ENCODE data around the gene SCO2. TPM values are rescaled to one million over a fixed set of nuclear protein-coding genes. Genes with fewer than 3 reads are reported as not detected.
A peak's percentile ranks its signal among the peaks of the same experiment; 100 is the strongest.

The SCO2 gene
- total RNA-seq, 2 experiments from 2014 or later = 2.4 to 5.6 TPM

DNA sequence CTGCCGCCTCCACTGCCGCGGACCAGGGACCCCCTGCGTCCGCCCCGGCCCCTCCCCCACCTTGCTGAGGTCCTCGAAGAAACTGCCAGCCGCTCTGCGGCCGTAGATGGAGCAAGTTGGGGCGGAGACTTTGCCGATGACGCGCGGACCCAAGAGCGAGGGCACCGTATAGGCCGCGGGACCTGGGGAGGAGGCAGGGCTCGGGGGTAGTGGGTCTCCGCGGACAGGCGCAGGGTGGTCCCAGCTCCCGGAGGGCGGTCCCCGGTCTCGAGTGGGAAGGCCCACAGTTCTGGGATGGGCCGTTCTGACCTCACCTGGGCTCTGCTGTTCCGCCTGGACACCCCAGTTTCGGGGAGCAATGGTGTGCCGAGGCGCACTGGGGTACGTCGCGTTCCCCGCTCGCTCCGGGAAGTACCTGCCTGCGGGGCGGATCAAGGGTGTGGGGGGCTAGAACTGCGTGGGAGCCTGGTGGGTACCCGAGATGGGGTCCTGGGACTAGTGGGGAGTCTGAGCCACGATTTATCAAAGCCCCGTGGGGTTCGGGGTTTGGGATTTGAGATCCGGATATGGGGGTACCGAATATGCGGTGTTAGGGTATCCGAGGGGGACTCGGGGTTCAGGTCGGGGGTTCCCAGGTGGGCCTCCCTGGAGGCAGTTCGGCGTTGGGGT is 5.6 kb upstream of the SCO2 start:
- no peaks in the 10 kb centered on the region for H3K27me3 Mint-ChIP-seq
- H3K27ac Mint-ChIP-seq = peak overlapping the region; percentile 97
- ChIA-PET CTCF (no interaction called here), POLR2A (interaction anchor here (0.7 kb wide), 1 partner anchor 8 kb away, joined by 5 read pairs; no protein-coding TSS in a partner anchor)
- peak overlapping the region; percentile 87 for H3K4me3 Mint-ChIP-seq
- intact Hi-C loops (cut with DNase I, micrococcal nuclease) = loop anchor here (1.0 to 5.0 kb wide), 9 partner anchors 8 to 554 kb away; partner anchors contain the start of genes SYCE3 (in 2 of the 2), CHKB (in 1 of the 2) and NCAPH2 (in 1 of the 2)
- peak; percentile 92 for DNase-seq
- H3K4me1 Mint-ChIP-seq = peaks cover 45% of the 10 kb centered on the region
- peak; percentile 45 for ATAC-seq
- peaks cover 8% of the 10 kb centered on the region for H3K36me3 Mint-ChIP-seq (ENCODE audit: low read depth)
- no peaks in the 10 kb centered on the region for H3K9me3 Mint-ChIP-seq (ENCODE audit: low read depth)

DNA sequence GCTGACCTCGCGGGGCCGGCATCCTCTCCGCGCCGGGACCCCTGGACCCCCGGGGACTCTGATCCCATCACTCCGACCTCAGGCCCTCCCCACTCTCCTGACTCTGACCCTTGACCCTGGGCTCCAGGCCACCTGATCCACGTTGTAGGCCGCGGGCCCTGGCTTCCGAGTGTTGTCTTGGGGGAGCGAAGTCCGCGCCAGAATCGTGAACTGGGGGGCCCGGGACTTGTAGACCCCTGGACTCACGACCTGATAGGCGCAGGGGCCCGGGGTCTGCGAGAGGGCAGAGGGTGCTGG is 5.1 kb upstream of the SCO2 start:
- Mint-ChIP-seq H3K9me3 (ENCODE audit: low read depth) (no peaks in the 10 kb centered on the region), H3K4me3 (peak overlapping the region; percentile 87), H3K27ac (peak overlapping the region; percentile 86), H3K36me3 (ENCODE audit: low read depth) (peaks cover 8% of the 10 kb centered on the region), H3K27me3 (no peaks in the 10 kb centered on the region), H3K4me1 (peaks cover 45% of the 10 kb centered on the region)
- POLR2A ChIA-PET = interaction anchor here (0.7 kb wide), 1 partner anchor 9 kb away, joined by 5 read pairs; no protein-coding TSS in a partner anchor
- no peak for ATAC-seq
- no peak for DNase-seq
- CTCF ChIA-PET = no interaction called here
- intact Hi-C loops (cut with DNase I, micrococcal nuclease) = loop anchor here (2.0 to 5.0 kb wide), 3 partner anchors 32 to 553 kb away; partner anchors contain the start of genes CHKB (in 1 of the 2) and SYCE3 (in 1 of the 2)

DNA sequence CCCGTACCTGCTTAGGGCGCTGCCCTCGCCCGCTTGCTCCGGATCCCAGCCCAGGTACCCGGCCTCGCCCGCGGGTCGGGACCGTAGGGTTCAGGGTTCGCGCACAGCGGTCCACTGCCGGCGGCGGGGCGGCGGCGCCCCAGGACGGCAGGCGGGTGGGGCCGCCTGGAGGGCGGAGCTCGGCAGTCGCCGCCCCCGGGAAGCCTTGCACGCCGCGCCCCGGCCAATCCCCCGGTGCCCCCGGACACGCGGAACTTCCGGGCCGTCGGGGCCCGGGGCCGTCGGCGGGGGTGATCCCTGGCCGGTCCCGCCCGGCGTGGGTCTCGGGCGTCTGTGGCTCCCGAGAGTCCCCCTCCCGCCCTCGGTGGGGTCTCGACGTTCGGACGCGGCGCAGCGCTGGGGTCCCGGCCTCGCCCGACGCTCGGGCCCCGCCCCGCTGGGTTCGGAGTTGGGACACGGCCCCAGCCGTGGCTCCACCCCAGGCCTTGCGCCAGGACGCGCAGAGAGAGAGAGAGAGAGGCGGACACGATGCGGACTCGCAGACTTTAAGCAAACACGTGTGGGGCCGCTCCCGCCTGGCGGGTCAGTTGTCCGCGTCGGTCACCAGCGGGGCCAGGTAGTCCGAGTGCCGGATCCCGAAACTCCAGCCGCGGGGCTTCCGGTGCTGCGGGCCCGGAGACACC is 4.6 kb upstream of the SCO2 start, which contains the start of gene TYMP:
Gene TYMP, minus strand, starts transcription at position 116 of the 683 bp plus-strand sequence. CDS start 303 bp downstream, outside the sequence.
- H3K4me3 Mint-ChIP-seq = peak within 1 kb of the TSS; percentile 87

DNA sequence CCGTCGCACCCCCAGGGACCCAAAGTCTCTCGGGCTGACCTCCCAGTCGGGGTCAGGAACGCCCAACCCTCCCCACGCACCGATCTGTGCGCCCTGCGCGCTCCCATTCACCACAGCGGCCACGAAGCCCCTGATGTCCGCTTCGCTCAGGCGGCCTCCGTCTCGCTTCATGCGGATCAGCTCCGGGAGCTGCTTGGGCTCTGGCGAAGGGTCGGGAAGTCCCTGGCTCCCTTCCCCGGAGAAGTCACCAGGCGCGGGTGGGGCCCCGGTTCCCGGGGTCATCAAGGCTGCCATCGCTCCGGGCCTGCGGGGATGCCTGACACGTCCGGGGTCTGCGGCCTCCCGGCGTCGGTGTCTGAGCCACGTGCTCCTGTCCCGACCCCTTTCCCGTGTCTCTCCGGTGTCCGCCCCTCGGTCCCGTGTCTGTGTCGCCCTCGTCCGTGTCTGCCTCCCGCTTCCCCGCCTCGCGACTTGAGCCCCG is 4.1 kb upstream of the SCO2 start:
- H3K4me1 Mint-ChIP-seq = peaks cover 47% of the 10 kb centered on the region
- H3K4me3 Mint-ChIP-seq = peak overlapping the region; percentile 77
- H3K9me3 Mint-ChIP-seq (ENCODE audit: low read depth) = no peaks in the 10 kb centered on the region
- no peaks in the 10 kb centered on the region for H3K27me3 Mint-ChIP-seq
- intact Hi-C loops (cut with DNase I, micrococcal nuclease) = loop anchor here in 1 of 2 experiments (5.0 kb wide), 3 partner anchors 187 to 677 kb away; partner anchors contain the start of genes PIM3, PPP6R2 and ZBED4
- ChIA-PET CTCF (interaction anchor here (0.6 to 5.2 kb wide), 6 partner anchors 10 to 99 kb away, joined by 3 to 43 read pairs (median 8); partner anchors contain the start of genes ARSA, KLHDC7B and SYCE3), POLR2A (interaction anchor here (1.0 to 1.3 kb wide), 3 partner anchors 10 to 92 kb away, joined by 4 to 7 read pairs (median 6); partner anchors contain the start of genes LMF2 and NCAPH2)
- H3K36me3 Mint-ChIP-seq (ENCODE audit: low read depth) = peaks cover 13% of the 10 kb centered on the region
- ATAC-seq = no peak
- no peak for DNase-seq
- H3K27ac Mint-ChIP-seq = no peak overlapping the region

More for the DNA sequence above, 4.6 kb upstream of the SCO2 start, which contains the start of gene TYMP:
- H3K36me3 Mint-ChIP-seq (ENCODE audit: low read depth) = peaks cover 8% of the 10 kb centered on the region
- H3K27me3 Mint-ChIP-seq = no peaks in the 10 kb centered on the region
- peaks cover 45% of the 10 kb centered on the region for H3K4me1 Mint-ChIP-seq
- DNase-seq (peak; percentile 82), ATAC-seq (peak; percentile 8)
- ChIA-PET POLR2A (interaction anchor here (0.6 to 1.0 kb wide), 2 partner anchors 9 to 15 kb away, joined by 3 to 6 read pairs; no protein-coding TSS in a partner anchor), CTCF (interaction anchor here (1.8 kb wide), 1 partner anchor 15 kb away, joined by 5 read pairs; the partner anchor contains the start of gene KLHDC7B)
- intact Hi-C loops (cut with DNase I, micrococcal nuclease) = loop anchor here (2.0 to 5.0 kb wide), 6 partner anchors 33 to 678 kb away; partner anchors contain the start of genes CHKB (in 1 of the 2), PIM3 (in 1 of the 2), PPP6R2 (in 1 of the 2) and SYCE3 (in 1 of the 2)
- H3K27ac Mint-ChIP-seq = peak within 1 kb of the TSS; percentile 97
- no peaks in the 10 kb centered on the region for H3K9me3 Mint-ChIP-seq (ENCODE audit: low read depth)

DNA sequence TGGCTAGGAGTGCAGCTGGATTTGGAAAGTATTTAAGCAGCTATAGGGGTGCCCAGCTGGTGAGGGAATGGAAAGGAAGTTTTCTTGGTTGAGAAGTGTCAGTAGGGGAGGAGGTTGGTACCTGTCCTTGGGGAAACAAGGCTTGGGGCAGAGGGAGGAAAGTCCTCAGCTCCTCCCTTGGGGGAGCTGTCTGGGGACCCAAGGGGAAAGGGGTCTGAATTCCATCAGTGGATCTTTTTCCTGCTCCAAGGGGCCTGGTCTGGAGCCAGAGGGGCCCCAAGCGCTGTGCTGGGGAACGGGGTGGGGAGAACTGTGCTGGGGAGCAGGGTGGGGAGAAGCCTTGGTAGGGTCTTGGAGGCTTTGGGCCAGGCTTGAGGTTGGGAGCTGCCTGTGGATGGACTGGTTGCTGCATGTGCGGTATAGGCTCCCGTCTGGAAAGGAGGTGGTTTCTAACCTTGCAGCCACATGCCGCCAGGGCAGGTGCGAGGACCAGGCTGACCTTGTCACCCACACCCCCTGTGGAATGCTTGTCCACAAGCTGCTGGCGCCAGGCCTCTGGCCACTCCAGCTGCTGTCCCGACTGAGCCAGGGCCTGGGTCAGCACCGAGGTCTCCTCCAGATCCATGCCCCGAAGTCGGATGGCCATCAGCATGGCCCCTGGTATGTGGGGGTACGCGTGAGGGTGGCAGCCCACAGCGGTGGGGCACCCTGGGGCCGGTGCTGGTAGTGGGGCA is 3.5 kb upstream of the SCO2 start:
- Mint-ChIP-seq H3K27ac (no peak overlapping the region), H3K4me1 (peaks cover 43% of the 10 kb centered on the region), H3K27me3 (no peaks in the 10 kb centered on the region), H3K4me3 (peak overlapping the region; percentile 77), H3K9me3 (ENCODE audit: low read depth) (no peaks in the 10 kb centered on the region), H3K36me3 (ENCODE audit: low read depth) (peaks cover 15% of the 10 kb centered on the region)
- ChIA-PET POLR2A (interaction anchor here (0.6 to 1.7 kb wide), 6 partner anchors 11 to 155 kb away, joined by 3 to 7 read pairs (median 4); partner anchors contain the start of genes LMF2 and NCAPH2), CTCF (interaction anchor here (0.6 to 5.2 kb wide), 7 partner anchors 11 to 99 kb away, joined by 3 to 43 read pairs (median 5); partner anchors contain the start of genes ARSA, KLHDC7B and SYCE3)
- intact Hi-C loops (cut with DNase I, micrococcal nuclease) = loop anchor here in 1 of 2 experiments (5.0 kb wide), 3 partner anchors 187 to 677 kb away; partner anchors contain the start of genes PIM3, PPP6R2 and ZBED4
- no peak for DNase-seq
- no peak for ATAC-seq

DNA sequence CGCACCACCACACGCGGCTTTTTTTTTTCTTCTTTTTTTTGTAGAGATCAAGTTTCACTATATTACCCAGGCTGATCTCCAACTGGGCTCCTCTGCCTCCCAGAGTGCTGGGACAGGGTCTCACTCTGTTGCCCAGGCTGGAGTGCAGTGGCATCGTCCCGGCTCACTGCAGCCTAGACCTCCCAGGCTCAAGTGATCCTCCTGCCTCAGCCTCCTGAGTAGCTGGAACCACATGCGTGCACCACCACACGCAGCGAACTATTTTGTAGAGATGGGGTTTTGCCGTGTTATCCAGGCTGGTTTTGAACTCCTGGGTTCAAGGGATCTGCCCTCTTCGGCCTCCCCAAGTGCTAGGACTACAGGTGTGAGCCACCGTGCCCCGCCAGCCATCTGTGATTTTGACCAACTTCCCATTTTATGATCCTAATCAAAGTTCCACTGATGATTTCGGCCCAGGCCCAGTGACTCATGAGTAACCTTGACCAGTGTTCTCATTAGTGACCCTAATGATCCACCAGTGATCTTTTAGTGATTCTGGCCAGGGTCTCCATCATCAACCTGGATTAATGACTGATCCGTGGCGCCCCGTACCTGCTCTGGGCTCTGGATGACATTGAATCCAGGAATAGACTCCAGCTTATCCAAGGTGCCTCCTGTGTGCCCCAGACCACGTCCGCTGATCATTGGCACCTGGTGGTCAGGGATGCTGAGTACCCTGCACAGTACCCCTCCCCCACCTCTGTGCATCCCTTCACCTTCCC is 2.7 kb upstream of the SCO2 start:
- peak; percentile 18 for DNase-seq
- ATAC-seq = no peak
- intact Hi-C loops (cut with DNase I, micrococcal nuclease) = loop anchor here (2.0 to 5.0 kb wide), 4 partner anchors 55 to 676 kb away; partner anchors contain the start of genes CHKB (in 1 of the 2), PIM3 (in 1 of the 2), PPP6R2 (in 1 of the 2) and ZBED4 (in 1 of the 2)
- Mint-ChIP-seq H3K4me1 (peaks cover 41% of the 10 kb centered on the region), H3K4me3 (peak overlapping the region; percentile 77), H3K27ac (peak overlapping the region; percentile 87), H3K9me3 (ENCODE audit: low read depth) (no peaks in the 10 kb centered on the region), H3K36me3 (ENCODE audit: low read depth) (peaks cover 21% of the 10 kb centered on the region), H3K27me3 (no peaks in the 10 kb centered on the region)
- POLR2A ChIA-PET = interaction anchor here (0.6 to 1.7 kb wide), 6 partner anchors 11 to 156 kb away, joined by 3 to 7 read pairs (median 4); partner anchors contain the start of genes LMF2 and NCAPH2
- CTCF ChIA-PET = interaction anchor here (0.6 to 5.2 kb wide), 8 partner anchors 12 to 552 kb away, joined by 3 to 43 read pairs (median 4); partner anchors contain the start of genes LMF2, NCAPH2 and SYCE3

DNA sequence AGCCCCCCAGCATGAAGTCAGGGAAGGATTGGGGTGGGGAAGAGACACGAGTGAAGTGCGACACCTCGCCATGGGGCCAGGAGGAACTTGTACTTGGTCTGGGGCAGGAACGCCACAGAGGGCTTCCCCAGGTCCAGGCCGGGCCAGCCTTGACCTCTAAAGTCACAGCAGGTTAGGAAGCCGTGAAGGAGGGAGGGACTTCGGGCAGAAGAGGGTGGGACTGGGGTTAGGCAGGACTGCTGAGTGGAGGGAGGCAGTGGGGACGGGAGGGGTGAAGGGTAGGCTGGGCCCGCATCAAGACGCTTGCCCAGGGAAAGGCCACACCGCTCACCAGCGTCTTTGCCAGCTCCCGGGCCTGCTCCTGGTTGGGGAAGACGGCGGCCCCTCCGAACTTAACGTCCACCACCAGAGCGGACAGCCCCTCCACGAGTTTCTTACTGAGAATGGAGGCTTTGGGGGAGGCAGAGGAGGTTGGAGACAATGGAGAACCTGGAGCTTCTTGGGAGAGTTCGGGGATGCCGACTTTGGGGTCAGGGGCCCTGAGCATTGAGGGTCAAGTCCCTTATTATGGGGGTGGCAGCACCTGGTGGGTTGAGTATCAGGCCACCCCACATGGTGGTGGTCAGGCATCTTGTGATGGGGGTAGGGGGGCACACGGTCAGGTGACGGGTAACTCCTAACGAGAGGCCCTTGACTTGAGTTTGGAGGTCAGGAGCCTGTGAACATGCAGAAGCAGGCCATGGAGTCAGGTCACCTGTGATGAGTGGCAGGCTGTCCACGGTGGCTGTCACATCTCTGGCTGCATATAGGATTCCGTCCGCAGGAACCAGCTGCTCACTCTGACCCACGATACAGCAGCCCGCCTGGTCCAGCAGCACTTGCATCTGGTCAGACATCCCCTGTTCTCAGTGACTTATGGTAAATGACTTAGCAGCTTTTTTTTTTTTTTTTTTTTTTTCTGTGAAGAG is 1.7 kb upstream of the SCO2 start:
- Mint-ChIP-seq H3K27ac (peak overlapping the region; percentile 87), H3K36me3 (ENCODE audit: low read depth) (peaks cover 23% of the 10 kb centered on the region), H3K27me3 (no peaks in the 10 kb centered on the region), H3K4me3 (peak overlapping the region; percentile 77), H3K9me3 (ENCODE audit: low read depth) (no peaks in the 10 kb centered on the region), H3K4me1 (peaks cover 34% of the 10 kb centered on the region)
- DNase-seq = peak; percentile 71
- intact Hi-C loops (cut with DNase I, micrococcal nuclease) = loop anchor here (1.0 to 5.0 kb wide), 7 partner anchors 35 to 675 kb away; partner anchors contain the start of genes CHKB (in 1 of the 2), PIM3 (in 1 of the 2), PPP6R2 (in 1 of the 2) and SYCE3 (in 1 of the 2)
- peak; percentile 9 for ATAC-seq
- ChIA-PET CTCF (interaction anchor here (0.6 to 5.2 kb wide), 9 partner anchors 8 to 551 kb away, joined by 3 to 43 read pairs (median 4); partner anchors contain the start of genes LMF2, NCAPH2 and SYCE3), POLR2A (interaction anchor here (1.0 to 1.7 kb wide), 2 partner anchors 12 to 94 kb away, joined by 3 to 5 read pairs; no protein-coding TSS in a partner anchor)

DNA sequence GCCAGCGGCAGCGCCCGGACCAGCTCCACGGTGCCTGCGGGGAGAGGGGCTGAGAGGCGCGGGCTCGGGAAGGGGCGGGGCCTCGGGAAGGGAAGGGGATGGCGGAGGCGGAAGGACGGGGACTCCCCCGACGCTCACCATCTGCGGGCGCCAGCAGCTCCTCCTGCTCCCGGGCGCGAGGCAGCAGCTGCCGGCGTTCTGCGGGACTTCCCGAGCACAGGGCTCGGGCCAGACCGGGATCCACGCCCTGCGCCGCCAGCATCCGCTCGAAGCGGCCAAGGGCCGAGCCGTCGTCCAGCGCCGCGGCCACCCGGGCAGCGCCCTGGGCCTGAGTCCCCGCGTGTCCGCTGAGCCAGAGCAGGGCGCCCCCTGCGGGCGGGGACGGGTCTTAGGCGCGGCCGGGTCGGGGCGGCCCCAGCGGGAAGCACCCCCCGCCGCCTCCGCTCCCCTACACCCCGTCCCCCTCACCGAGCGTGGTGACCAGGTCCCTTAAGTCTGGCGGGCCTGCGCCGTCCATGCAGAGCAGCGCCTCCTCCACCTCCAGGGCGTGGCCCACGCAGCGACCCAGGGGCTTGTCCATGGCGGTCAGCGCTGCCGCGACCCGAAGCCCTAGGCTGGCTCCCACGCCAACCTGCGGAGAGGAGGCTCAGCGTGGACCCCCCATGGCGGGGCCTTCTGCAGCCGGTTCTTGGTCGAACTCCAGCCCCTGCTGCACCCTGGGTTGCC is 873 bp upstream of the SCO2 start:
- Mint-ChIP-seq H3K27me3 (no peaks in the 10 kb centered on the region), H3K36me3 (ENCODE audit: low read depth) (peaks cover 23% of the 10 kb centered on the region), H3K4me3 (peak overlapping the region; percentile 77), H3K9me3 (ENCODE audit: low read depth) (no peaks in the 10 kb centered on the region), H3K27ac (peak overlapping the region; percentile 87), H3K4me1 (peaks cover 34% of the 10 kb centered on the region)
- POLR2A ChIA-PET = interaction anchor here (0.6 to 3.1 kb wide), 16 partner anchors 9 to 166 kb away, joined by 3 to 65 read pairs (median 6); partner anchors contain the start of genes CHKB, KLHDC7B, LMF2 and NCAPH2
- CTCF ChIA-PET = interaction anchor here (0.9 to 5.2 kb wide), 27 partner anchors 9 to 284 kb away, joined by 3 to 76 read pairs (median 6); partner anchors contain the start of genes CHKB, KLHDC7B, LMF2 and NCAPH2
- ATAC-seq (peak; percentile 57), DNase-seq (peak; percentile 95)
- intact Hi-C loops (cut with DNase I, micrococcal nuclease) = loop anchor here (1.0 to 5.0 kb wide), 7 partner anchors 36 to 674 kb away; partner anchors contain the start of genes CHKB (in 1 of the 2), PIM3 (in 1 of the 2), PPP6R2 (in 1 of the 2) and SYCE3 (in 1 of the 2)

Measured in activated CD4-positive, alpha-beta T cell treated with anti-CD3 and anti-CD28 coated beads for 36 hours (primary cell).